Suprapubic skin (tissue), 4 donors: Measurements from ENCODE around the gene TNIK. TPM values are rescaled to one million over a fixed set of nuclear protein-coding genes. Genes with fewer than 3 reads are reported as not detected.

ENCODE experiments used
- DNase-seq, 2 donors: peaks; one replicate each; pipeline ENCODE4 v3.0.0-alpha.2; 2019; ENCODE audit warnings: low spot score in 2 of 2
- H3K27ac ChIP-seq: fragments of 200-600 bp; sonication (generic); one replicate; pipeline ENCODE4 v1.5.1; 2019
- H3K27me3 ChIP-seq: fragments of 200-600 bp; sonication (generic); one replicate; pipeline ENCODE4 v1.5.1; 2019
- H3K36me3 ChIP-seq: fragments of 200-600 bp; sonication (generic); one replicate; pipeline ENCODE4 v1.5.1; 2019
- H3K4me1 ChIP-seq: fragments of 200-600 bp; sonication (generic); one replicate; pipeline ENCODE4 v1.5.1; 2019
- H3K4me3 ChIP-seq: fragments of 200-600 bp; sonication (generic); one replicate; pipeline ENCODE4 v1.5.1; 2019; ENCODE audit warnings: mild to moderate bottlenecking
- H3K9me3 ChIP-seq: fragments of 200-600 bp; sonication (generic); one replicate; pipeline ENCODE4 v1.5.1; 2019
- CTCF ChIP-seq, 2 donors: fragments of 200-600 bp in 1 of 2; fragments of 450-650 bp in 1 of 2; sonication (generic) in 1 of 2; IDR thresholded peaks; one replicate each; pipeline ENCODE4 v1.5.1; 2016 to 2019; ENCODE audit warnings: antibody characterized with exemption in 2 of 2, mild to moderate bottlenecking in 1 of 2, moderate library complexity in 1 of 2
- EP300 ChIP-seq: sonication (generic); formaldehyde crosslinking; IDR thresholded peaks from one replicate; pipeline ENCODE4 v1.6.1; 2017; ENCODE audit warnings: antibody characterized with exemption
- POLR2A ChIP-seq, 2 donors: fragments of 450-650 bp; IDR thresholded peaks; one replicate each; pipeline ENCODE4 v1.6.1; 2017; ENCODE audit warnings: antibody characterized with exemption in 2 of 2, mild to moderate bottlenecking in 2 of 2, moderate library complexity in 2 of 2
- POLR2AphosphoS5 ChIP-seq, 3 donors: sonication (generic); formaldehyde crosslinking; IDR thresholded peaks; one replicate each; pipeline ENCODE4 v1.6.1; 2017; ENCODE audit warnings: antibody characterized with exemption in 3 of 3
- whole genome bisulfite sequencing: methylation state at CpG from one replicate; pipeline ENCODE4 v1.1.5; 2018; 5-methylcytosine and 5-hydroxymethylcytosine counted together
- total RNA-seq, 4 donors: library from RNA; depleted of rRNA; stranded (reverse); fragments of >200 nt; gene quantifications; one replicate each; pipeline ENCODE4 v1.1.0, GENCODE V29; 2016

Gene TNIK
- total RNA-seq, 4 donors from 2014 or later, result 2.0 to 4.3 (median 3.1) TPM

- Histone ChIP-seq H3K27me3 (peaks cover 14% of the 10 kb centered on the region), H3K9me3 (no peaks in the 10 kb centered on the region), H3K36me3 (no peaks in the 10 kb centered on the region), H3K4me3 (no peak overlapping the region), H3K4me1 (peaks cover 31% of the 10 kb centered on the region), H3K27ac (no peak overlapping the region)
- DNase-seq, result no peak
- TF ChIP-seq EP300, result no peak
- 69% methylated on average over 1 of the region's 1 CpG for WGBS
These were observed 2.0 kb upstream of the TNIK start for GRCh38 chr3:171462224-171462623.

- Histone ChIP-seq H3K27ac (no peak overlapping the region), H3K27me3 (peaks cover 12% of the 10 kb centered on the region), H3K4me3 (peak overlapping the region; percentile 81), H3K4me1 (peaks cover 31% of the 10 kb centered on the region), H3K36me3 (no peaks in the 10 kb centered on the region), H3K9me3 (no peaks in the 10 kb centered on the region)
- TF ChIP-seq CTCF (IDR thresholded peaks at IDR 0.05) (no peak), POLR2AphosphoS5 (IDR thresholded peaks at IDR 0.05) (no peak), POLR2A (IDR thresholded peaks at IDR 0.05) (no peak), EP300 (no peak)
- DNase-seq, result no peak
- WGBS, result 28% methylated on average over 2 of the region's 2 CpGs
These were observed 1.3 kb upstream of the TNIK start for GRCh38 chr3:171461525-171461917.

- TF ChIP-seq CTCF (IDR thresholded peaks at IDR 0.05), result no peak
- no peak for TF ChIP-seq POLR2AphosphoS5 (IDR thresholded peaks at IDR 0.05)
- TF ChIP-seq EP300, result no peak
- no peak for TF ChIP-seq POLR2A (IDR thresholded peaks at IDR 0.05)
- peak in 1 of 2 donors; percentile 60 for DNase-seq
These were observed 720 bp upstream of the TNIK start for GRCh38 chr3:171460725-171461524.

GRCh38 chr3:171459137-171459941, 866 bp downstream of the TNIK start:
- under 1% methylated on average over 36 of the region's 36 CpGs for WGBS
- Histone ChIP-seq H3K4me3 (peak overlapping the region; percentile 81), H3K4me1 (peaks cover 31% of the 10 kb centered on the region), H3K27ac (peak overlapping the region; percentile 28), H3K27me3 (peaks cover 12% of the 10 kb centered on the region), H3K9me3 (no peaks in the 10 kb centered on the region), H3K36me3 (no peaks in the 10 kb centered on the region)
- no peak for TF ChIP-seq POLR2AphosphoS5 (IDR thresholded peaks at IDR 0.05)
- TF ChIP-seq POLR2A (IDR thresholded peaks at IDR 0.05), result no peak
- DNase-seq, result peak in 1 of 2 donors; percentile 63

More at GRCh38 chr3:171460725-171461524, 720 bp upstream of the TNIK start:
- H3K27ac ChIP-seq, result peak overlapping the region; percentile 2
- peaks cover 12% of the 10 kb centered on the region for H3K27me3 ChIP-seq
- H3K4me1 ChIP-seq, result peaks cover 31% of the 10 kb centered on the region
- no peaks in the 10 kb centered on the region for H3K9me3 ChIP-seq
- no peaks in the 10 kb centered on the region for H3K36me3 ChIP-seq
- WGBS, result 1% methylated on average over 36 of the region's 51 CpGs
- peak overlapping the region; percentile 81 for H3K4me3 ChIP-seq

GRCh38 chr3:171458864-171459136, 1.4 kb downstream of the TNIK start:
- Histone ChIP-seq H3K9me3 (no peaks in the 10 kb centered on the region), H3K27me3 (peaks cover 9% of the 10 kb centered on the region), H3K36me3 (no peaks in the 10 kb centered on the region), H3K4me3 (peak overlapping the region; percentile 81), H3K4me1 (peaks cover 31% of the 10 kb centered on the region), H3K27ac (no peak overlapping the region)
- WGBS, result 7% methylated on average over 6 of the region's 6 CpGs
- DNase-seq, result no peak
- TF ChIP-seq CTCF (IDR thresholded peaks at IDR 0.05), result no peak
- TF ChIP-seq POLR2A (IDR thresholded peaks at IDR 0.05), result no peak
- no peak for TF ChIP-seq POLR2AphosphoS5 (IDR thresholded peaks at IDR 0.05)
- no peak for TF ChIP-seq EP300
